Karpas-422 (cell line): Measurements from ENCODE around the gene LHFPL6. TPM values are rescaled to one million over a fixed set of nuclear protein-coding genes. Genes with fewer than 3 reads are reported as not detected.

Experiments used
- DNase-seq: peaks from one replicate; pipeline ENCODE4 v3.0.0-alpha.2; 2015
- H2AFZ ChIP-seq: fragments of 200-600 bp; sonication (generic); 2 replicates; pipeline ENCODE4 v1.6.1; 2014; ENCODE audit warnings: antibody characterized with exemption, low read length, mixed read lengths
- H3K27ac ChIP-seq: fragments of 200-600 bp; sonication (generic); 2 replicates; pipeline ENCODE4 v1.5.1; 2014; ENCODE audit warnings: mild to moderate bottlenecking, low read length, moderate library complexity
- H3K27me3 ChIP-seq: fragments of 200-600 bp; sonication (generic); 2 replicates; pipeline ENCODE4 v1.6.1; 2014; ENCODE audit warnings: low read length, mixed read lengths
- H3K36me3 ChIP-seq: fragments of 200-600 bp; sonication (generic); 2 replicates; pipeline ENCODE4 v1.6.1; 2014; ENCODE audit warnings: low read length, mixed read lengths; ENCODE audit not compliant: insufficient read depth
- H3K4me1 ChIP-seq: fragments of 200-600 bp; sonication (generic); 2 replicates; pipeline ENCODE4 v1.6.1; 2014; ENCODE audit warnings: mild to moderate bottlenecking, low read length, mixed read lengths
- H3K4me2 ChIP-seq: fragments of 200-600 bp; sonication (generic); 2 replicates; pipeline ENCODE4 v1.6.1; 2014; ENCODE audit warnings: low read length, low read depth, mild to moderate bottlenecking; ENCODE audit not compliant: poor library complexity, severe bottlenecking
- H3K4me3 ChIP-seq: fragments of 200-600 bp; sonication (generic); 2 replicates; pipeline ENCODE4 v1.5.1; 2014; ENCODE audit warnings: mild to moderate bottlenecking, antibody characterized with exemption, low read length, mixed read lengths
- H3K79me2 ChIP-seq: fragments of 200-600 bp; sonication (generic); 2 replicates; pipeline ENCODE4 v1.6.1; 2014; ENCODE audit warnings: mild to moderate bottlenecking, low read length, mixed read lengths
- H3K9ac ChIP-seq: fragments of 200-600 bp; sonication (generic); 2 replicates; pipeline ENCODE4 v1.6.0; 2014; ENCODE audit warnings: low read length
- H3K9me2 ChIP-seq: fragments of 200-600 bp; sonication (generic), shearing (Covaris generic); replicated peaks from 2 replicates; pipeline ENCODE4 v1.6.0; 2014; ENCODE audit warnings: mild to moderate bottlenecking, low read length, moderate library complexity; ENCODE audit not compliant: insufficient read depth
- H3K9me3 ChIP-seq: fragments of 300-700, 200-600 bp; sonication (generic); 2 replicates; pipeline ENCODE4 v1.6.1; 2014; ENCODE audit warnings: low read length, mixed read lengths
- H4K20me1 ChIP-seq: fragments of 200-600 bp; sonication (generic); 2 replicates; pipeline ENCODE4 v1.6.1; 2014; ENCODE audit warnings: mild to moderate bottlenecking, antibody characterized with exemption, low read length, low read depth; ENCODE audit not compliant: insufficient read depth
- total RNA-seq: library from RNA; depleted of rRNA; stranded (reverse); fragments of >200 nt; shearing (Covaris generic); gene quantifications from 2 replicates; pipeline ENCODE4 v1.2.3, GENCODE V29; 2014; ENCODE audit warnings: low replicate concordance; rRNA removed

The LHFPL6 gene
- total RNA-seq, 1 experiment from 2014 or later = not detected

DNA sequence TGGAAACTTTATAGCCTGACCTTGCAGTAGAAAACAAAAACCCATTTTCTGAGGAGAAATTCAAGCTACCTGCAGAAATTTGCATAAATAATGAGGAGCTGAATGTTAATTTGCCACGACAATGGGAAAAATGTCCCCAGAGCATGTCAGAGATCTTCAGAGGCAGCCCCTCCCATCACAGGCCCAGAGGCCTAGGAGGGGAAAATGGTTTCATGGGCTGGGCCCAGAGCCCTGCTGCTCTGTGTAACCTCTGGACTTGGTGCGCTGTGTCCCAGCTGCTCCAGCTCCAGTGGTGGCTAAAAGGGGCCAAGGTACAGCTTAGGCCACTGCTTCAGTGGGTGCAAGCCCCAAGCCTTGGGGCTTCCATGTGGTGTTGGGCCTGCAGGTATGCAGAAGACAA, 306.8 kb downstream of the LHFPL6 start:
- Histone ChIP-seq H3K4me3 (no peak overlapping the region), H3K27ac (no peak overlapping the region), H2AFZ (no peak overlapping the region)

More for the DNA sequence above, 306.8 kb downstream of the LHFPL6 start:
- Histone ChIP-seq H3K9ac (no peak overlapping the region), H4K20me1 (no peaks in the 10 kb centered on the region), H3K79me2 (no peaks in the 10 kb centered on the region), H3K9me2 (no peaks in the 10 kb centered on the region), H3K27me3 (no peaks in the 10 kb centered on the region), H3K4me1 (no peaks in the 10 kb centered on the region), H3K9me3 (no peaks in the 10 kb centered on the region), H3K4me2 (no peak overlapping the region), H3K36me3 (no peaks in the 10 kb centered on the region)
- no peak for DNase-seq

Other genes starting within 250 kb of the LHFPL6 start
- 30.6 and 31.6 TPM in 2 replicates for gene COG6, start 52.5 kb upstream of the LHFPL6 start, total RNA-seq